PC-9 (cell line): ENCODE data around the gene PITRM1. TPM values are rescaled to one million over a fixed set of nuclear protein-coding genes. Genes with fewer than 3 reads are reported as not detected.

Experiments used
- BruUV-seq: library from RNA; stranded (reverse); fragments of 400-500 nt; replicated peaks from 2 replicates; lab custom pipeline; 2021; lab: Mats Ljungman, UMichigan
- CTCF ChIA-PET: fragments of 300-600 bp; sonication (Branson Sonifier 250); formaldehyde crosslinking; loops from one replicate; lab custom pipeline; 2022; ENCODE audit warnings: antibody characterized with exemption; lab: Charles Lee
- POLR2A ChIA-PET: fragments of 300-600 bp; sonication (Branson Sonifier 250); formaldehyde crosslinking; loops from one replicate; lab custom pipeline; 2022; ENCODE audit warnings: antibody characterized with exemption; ENCODE audit not compliant: unreplicated experiment; lab: Charles Lee
- DNase-seq, 2 experiments: peaks; one replicate each; pipeline versions ENCODE4 v3.0.0 to v3.0.0-alpha.2; 2015 to 2022; ENCODE audit warnings: mixed read lengths in 1 of 2
- H2AFZ ChIP-seq: fragments of 200-600 bp; sonication (generic); 2 replicates; pipeline ENCODE4 v1.8.1; 2017; ENCODE audit warnings: antibody characterized with exemption
- H3F3A ChIP-seq: fragments of 200-600 bp; sonication (generic); 2 replicates; pipeline ENCODE4 v1.8.1; 2017; ENCODE audit warnings: antibody characterized with exemption, mild to moderate bottlenecking, low read depth; ENCODE audit not compliant: insufficient read depth
- H3K27ac ChIP-seq: fragments of 200-600 bp; sonication (generic); 2 replicates; pipeline ENCODE4 v1.6.1; 2016; ENCODE audit warnings: mixed run types
- H3K27me3 ChIP-seq: fragments of 200-600 bp; sonication (generic); 2 replicates; pipeline ENCODE4 v1.6.1; 2016; ENCODE audit warnings: low read depth, mixed run types; ENCODE audit not compliant: insufficient read depth
- H3K36me3 ChIP-seq: fragments of 200-600 bp; sonication (generic); 2 replicates; pipeline ENCODE4 v1.6.1; 2016; ENCODE audit warnings: low read depth, mixed run types
- H3K4me1 ChIP-seq: fragments of 200-600 bp; sonication (generic); replicated peaks from 2 replicates; pipeline ENCODE4 v1.6.1; 2016; ENCODE audit warnings: mixed run types; ENCODE audit not compliant: insufficient read depth
- H3K4me2 ChIP-seq: fragments of 200-600 bp; sonication (generic); 2 replicates; pipeline ENCODE4 v1.6.1; 2017; ENCODE audit warnings: mixed run types
- H3K4me3 ChIP-seq: fragments of 200-600 bp; sonication (generic); 2 replicates; pipeline ENCODE4 v1.6.1; 2016; ENCODE audit warnings: mixed run types
- H3K79me2 ChIP-seq: fragments of 200-600 bp; sonication (generic); 2 replicates; pipeline ENCODE4 v1.6.1; 2017; ENCODE audit warnings: low read depth, mixed run types
- H3K9me2 ChIP-seq: fragments of 200-600 bp; sonication (generic); 2 replicates; pipeline ENCODE4 v1.8.1; 2017; ENCODE audit warnings: mild to moderate bottlenecking; ENCODE audit not compliant: insufficient read depth
- H3K9me3 ChIP-seq: fragments of 200-600 bp; sonication (generic); 2 replicates; pipeline ENCODE4 v1.8.1; 2016; ENCODE audit warnings: low read depth; ENCODE audit not compliant: insufficient read depth
- H4K20me1 ChIP-seq: fragments of 200-600 bp; sonication (generic); 2 replicates; pipeline ENCODE4 v1.8.1; 2017; ENCODE audit not compliant: insufficient read depth
- EZH2 ChIP-seq: fragments of 200-600 bp; sonication (generic); IDR thresholded peaks from 2 replicates; pipeline ENCODE4 v1.8.0; 2017; ENCODE audit warnings: antibody characterized with exemption, low read depth
- intact Hi-C: fragments of 100-400 bp; cut with micrococcal nuclease; formaldehyde crosslinking; loops from one replicate; pipeline ENCODE4 v1.10.0; 2022; ENCODE audit not compliant: unreplicated experiment
- total RNA-seq: library from RNA; stranded (reverse); gene quantifications from 2 replicates; pipeline ENCODE4 v1.2.3, GENCODE V29; 2021
- TF ChIP-seq, protein P1 (sequence below): fragments of 200-600 bp; sonication (generic); conservative IDR thresholded peaks from 2 replicates; pipeline ENCODE4 v1.6.1; 2017; ENCODE audit warnings: mixed run types, antibody characterized with exemption, mild to moderate bottlenecking, moderate library complexity

The PITRM1 gene
- total RNA-seq, 1 experiment from 2014 or later, result 124 TPM

DNA sequence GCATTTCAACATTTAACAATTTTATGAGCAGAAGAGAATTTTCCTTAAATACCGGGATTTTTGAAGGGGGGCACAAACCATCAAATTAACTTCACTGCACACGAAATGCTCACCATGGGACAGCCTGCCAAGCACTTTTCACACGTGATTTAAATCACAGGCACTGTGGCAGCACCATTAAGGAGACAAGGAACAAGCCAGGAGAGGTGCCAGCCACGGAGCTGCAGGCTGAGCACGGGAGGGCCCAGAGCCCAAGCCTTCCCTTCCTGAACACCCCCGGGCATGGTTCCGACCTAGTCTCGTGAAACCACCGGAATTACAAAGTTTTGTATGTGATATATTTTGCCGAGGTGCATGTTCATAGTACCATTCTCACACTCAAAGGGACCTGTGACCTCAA, 13.4 kb downstream of the PITRM1 start:
- ChIA-PET POLR2A (no interaction called here), CTCF (no interaction called here)
- Histone ChIP-seq H3K36me3 (peaks cover 12% of the 10 kb centered on the region; the same call in 1 of the 2 replicates), H2AFZ (no peak overlapping the region), H3K4me2 (no peak overlapping the region), H3K4me1 (no peaks in the 10 kb centered on the region), H3K9me2 (no peaks in the 10 kb centered on the region), H4K20me1 (no peaks in the 10 kb centered on the region), H3K4me3 (no peak overlapping the region), H3K9me3 (no peaks in the 10 kb centered on the region), H3F3A (no peaks in the 10 kb centered on the region), H3K79me2 (no peaks in the 10 kb centered on the region), H3K27me3 (no peaks in the 10 kb centered on the region), H3K27ac (no peak overlapping the region)
- no peak for DNase-seq
- BruUV-seq, result no TSS peak
- intact Hi-C loops, result no loop called here
- TF ChIP-seq, protein P1, sequence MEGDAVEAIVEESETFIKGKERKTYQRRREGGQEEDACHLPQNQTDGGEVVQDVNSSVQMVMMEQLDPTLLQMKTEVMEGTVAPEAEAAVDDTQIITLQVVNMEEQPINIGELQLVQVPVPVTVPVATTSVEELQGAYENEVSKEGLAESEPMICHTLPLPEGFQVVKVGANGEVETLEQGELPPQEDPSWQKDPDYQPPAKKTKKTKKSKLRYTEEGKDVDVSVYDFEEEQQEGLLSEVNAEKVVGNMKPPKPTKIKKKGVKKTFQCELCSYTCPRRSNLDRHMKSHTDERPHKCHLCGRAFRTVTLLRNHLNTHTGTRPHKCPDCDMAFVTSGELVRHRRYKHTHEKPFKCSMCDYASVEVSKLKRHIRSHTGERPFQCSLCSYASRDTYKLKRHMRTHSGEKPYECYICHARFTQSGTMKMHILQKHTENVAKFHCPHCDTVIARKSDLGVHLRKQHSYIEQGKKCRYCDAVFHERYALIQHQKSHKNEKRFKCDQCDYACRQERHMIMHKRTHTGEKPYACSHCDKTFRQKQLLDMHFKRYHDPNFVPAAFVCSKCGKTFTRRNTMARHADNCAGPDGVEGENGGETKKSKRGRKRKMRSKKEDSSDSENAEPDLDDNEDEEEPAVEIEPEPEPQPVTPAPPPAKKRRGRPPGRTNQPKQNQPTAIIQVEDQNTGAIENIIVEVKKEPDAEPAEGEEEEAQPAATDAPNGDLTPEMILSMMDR, result no peak
- TF ChIP-seq EZH2, result no peak

DNA sequence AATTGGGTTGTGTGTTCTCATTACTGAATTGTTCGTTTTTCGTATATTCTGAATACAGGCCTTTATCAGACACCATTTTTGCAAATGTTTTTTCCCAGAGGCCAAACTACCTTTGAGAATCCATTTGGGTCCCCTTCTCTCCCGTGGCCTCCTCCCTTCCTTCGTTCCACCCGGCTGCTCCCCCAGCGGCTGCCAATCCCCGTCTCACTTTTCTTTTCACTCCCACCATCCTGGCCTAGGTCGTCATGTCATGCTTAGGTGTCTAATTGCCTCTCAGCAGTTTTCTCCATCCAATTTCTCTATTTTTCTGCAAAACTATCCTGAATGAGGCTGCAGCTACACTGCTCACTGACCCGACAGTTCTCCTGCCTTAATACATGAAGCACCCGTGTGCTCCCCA, 17.9 kb downstream of the PITRM1 start:
- H4K20me1 ChIP-seq, result no peaks in the 10 kb centered on the region
- H3F3A ChIP-seq, result no peaks in the 10 kb centered on the region
- H3K4me3 ChIP-seq, result no peak overlapping the region
- H3K79me2 ChIP-seq, result no peaks in the 10 kb centered on the region
- BruUV-seq, result no TSS peak
- POLR2A ChIA-PET, result no interaction called here
- no peak overlapping the region for H2AFZ ChIP-seq
- no peaks in the 10 kb centered on the region for H3K9me2 ChIP-seq
- H3K36me3 ChIP-seq, result peaks cover 10% of the 10 kb centered on the region; the same call in 1 of the 2 replicates
- no peak for TF ChIP-seq EZH2
- TF ChIP-seq, protein P1, result no peak
- H3K27me3 ChIP-seq, result no peaks in the 10 kb centered on the region
- intact Hi-C loops, result no loop called here
- no peak overlapping the region for H3K4me2 ChIP-seq
- no peak overlapping the region for H3K27ac ChIP-seq
- CTCF ChIA-PET, result no interaction called here
- no peaks in the 10 kb centered on the region for H3K9me3 ChIP-seq
- no peaks in the 10 kb centered on the region for H3K4me1 ChIP-seq
- no peak for DNase-seq

DNA sequence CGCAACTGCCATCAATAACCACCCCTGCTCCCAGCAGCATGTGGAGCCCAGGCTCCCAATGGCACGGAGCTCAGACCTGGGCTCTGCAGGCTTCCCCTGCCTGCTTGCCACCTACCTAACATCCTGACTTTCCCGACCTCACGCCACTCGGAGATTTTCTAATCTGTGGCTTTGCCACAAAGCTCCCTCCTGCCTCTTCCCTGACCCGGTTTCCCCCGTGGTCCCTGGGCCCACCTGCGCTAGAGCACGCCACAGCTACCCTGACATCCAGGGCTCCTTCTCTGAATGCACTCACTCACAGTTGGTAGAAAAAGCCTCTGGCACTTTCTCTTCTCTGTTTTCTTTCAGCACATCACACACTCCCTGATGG, 20.0 kb downstream of the PITRM1 start:
- POLR2A ChIA-PET, result no interaction called here
- BruUV-seq, result no TSS peak
- H3K36me3 ChIP-seq, result peaks cover 4% of the 10 kb centered on the region; the same call in 1 of the 2 replicates

More for the DNA sequence above, 20.0 kb downstream of the PITRM1 start:
- no peaks in the 10 kb centered on the region for H4K20me1 ChIP-seq
- no peak overlapping the region for H2AFZ ChIP-seq
- intact Hi-C loops, result no loop called here
- no peak overlapping the region for H3K4me3 ChIP-seq
- CTCF ChIA-PET, result no interaction called here
- H3F3A ChIP-seq, result no peaks in the 10 kb centered on the region
- no peak overlapping the region for H3K27ac ChIP-seq
- no peaks in the 10 kb centered on the region for H3K79me2 ChIP-seq
- no peak for TF ChIP-seq EZH2
- TF ChIP-seq, protein P1, result no peak
- no peaks in the 10 kb centered on the region for H3K4me1 ChIP-seq
- H3K9me2 ChIP-seq, result no peaks in the 10 kb centered on the region
- no peak for DNase-seq
- no peaks in the 10 kb centered on the region for H3K27me3 ChIP-seq
- H3K9me3 ChIP-seq, result no peaks in the 10 kb centered on the region
- no peak overlapping the region for H3K4me2 ChIP-seq
